HepG2 (cell line): ENCODE data around the gene RECQL. TPM values are rescaled to one million over a fixed set of nuclear protein-coding genes. Genes with fewer than 3 reads are reported as not detected.
A peak's percentile ranks its signal among the peaks of the same experiment; 100 is the strongest.

ENCODE experiments used
- ATAC-seq: fragments of 200-7000 bp; cut with Tn5 transposase; 3 replicates; pipeline ENCODE4 v1.9.1; 2020; ENCODE audit warnings: mild to moderate bottlenecking, moderate library complexity
- BruUV-seq: library from RNA; stranded (reverse); fragments of 400-500 nt; replicated peaks from 2 replicates; lab custom pipeline; 2021; lab: Mats Ljungman, UMichigan
- CTCF ChIA-PET: fragments of 300-600 bp; formaldehyde crosslinking; extraction: SDS; loops from one replicate; lab custom pipeline; 2021; ENCODE audit warnings: low total read pairs, inconsistent platforms, low intra/inter-chr PET ratio; lab: Yijun Ruan, JAX
- POLR2A ChIA-PET: fragments of 350-600 bp; sonication (Branson Sonifier 250); formaldehyde crosslinking; loops from one replicate; lab custom pipeline; 2020; ENCODE audit warnings: antibody characterized with exemption, inconsistent platforms; lab: Yijun Ruan, JAX
- DNase-seq: peaks from one replicate; pipeline ENCODE4 v3.0.0-alpha.2; 2015; ENCODE audit warnings: low spot score
- FAIRE-seq: peaks from 3 replicates; lab custom pipeline; 2011; peaks lifted over from hg19 to GRCh38; lab: Jason Lieb, UNC
- H2AFZ ChIP-seq: one replicate; pipeline ENCODE4 v1.6.1; 2011; ENCODE audit warnings: low read length, inconsistent platforms
- H3K27ac ChIP-seq: fragments of 300-600 bp; 3 replicates; pipeline ENCODE4 v1.8.0; 2011; ENCODE audit warnings: mixed run types, mild to moderate bottlenecking, mixed read lengths, low read length, inconsistent platforms; ENCODE audit not compliant: insufficient read depth; ENCODE audit errors: extremely low read length
- H3K27me3 ChIP-seq, 2 experiments: fragments of 200-600 bp in 1 of 2; 2 replicates in 1 of 2; 3 replicates in 1 of 2; pipeline versions ENCODE4 v1.6.0 to v1.8.0; 2011; ENCODE audit warnings: low read length in 2 of 2, mild to moderate bottlenecking in 2 of 2, moderate library complexity in 2 of 2, inconsistent platforms in 1 of 2; ENCODE audit not compliant: insufficient read depth in 2 of 2, control insufficient read depth in 1 of 2
- H3K36me3 ChIP-seq, 2 experiments: fragments of 200-600 bp in 1 of 2; replicated peaks in 1 of 2; 2 replicates in 1 of 2; 3 replicates in 1 of 2; pipeline versions ENCODE4 v1.5.1 to v1.8.0; 2011; ENCODE audit warnings: low read length in 2 of 2, inconsistent platforms in 1 of 2; ENCODE audit not compliant: insufficient read depth in 2 of 2, control insufficient read depth in 1 of 2
- H3K4me1 ChIP-seq: 2 replicates; pipeline ENCODE4 v1.5.1; 2012; ENCODE audit warnings: low read length, inconsistent platforms; ENCODE audit not compliant: insufficient read depth
- H3K4me2 ChIP-seq: 2 replicates; pipeline ENCODE4 v1.6.0; 2011; ENCODE audit warnings: low read depth, low read length, inconsistent platforms
- H3K4me3 ChIP-seq, 3 experiments: fragments of 200-600 bp in 1 of 3; sonication (generic), shearing (Covaris generic) in 1 of 3; replicated peaks in 1 of 3; 2 replicates each; pipeline ENCODE4 v1.5.1; 2011 to 2016; ENCODE audit warnings: low read length in 3 of 3, inconsistent platforms in 2 of 3, low read depth in 2 of 3, mild to moderate bottlenecking in 2 of 3, control low read depth in 1 of 3, mixed read lengths in 1 of 3; ENCODE audit not compliant: insufficient read depth in 1 of 3
- H3K79me2 ChIP-seq: one replicate; pipeline ENCODE4 v1.6.1; 2011; ENCODE audit warnings: low read length, inconsistent platforms; ENCODE audit not compliant: insufficient read depth
- H3K9ac ChIP-seq: 2 replicates; pipeline ENCODE4 v1.6.0; 2011; ENCODE audit warnings: mild to moderate bottlenecking, low read depth, low read length, inconsistent platforms; ENCODE audit not compliant: insufficient read depth
- H3K9me3 ChIP-seq: 2 replicates; pipeline ENCODE4 v1.5.1; 2012; ENCODE audit warnings: mild to moderate bottlenecking, low read length
- H4K20me1 ChIP-seq: 2 replicates; pipeline ENCODE4 v1.6.0; 2011; ENCODE audit warnings: inconsistent platforms, mild to moderate bottlenecking, low read length, moderate library complexity; ENCODE audit not compliant: insufficient read depth
- ARID4A ChIP-seq: sonication (generic); formaldehyde crosslinking; IDR thresholded peaks from 2 replicates; pipeline ENCODE4 v1.5.0; 2020; ENCODE audit warnings: mild to moderate bottlenecking, missing genetic modification reagents, borderline replicate concordance
- EHMT2 ChIP-seq: fragments of 200-600 bp; sonication (generic); IDR thresholded peaks from 2 replicates; pipeline ENCODE4 v1.7.0; 2017; ENCODE audit warnings: antibody characterized with exemption, low read depth, low read length, borderline replicate concordance
- HCFC1 ChIP-seq: fragments of 150-350 bp; IDR thresholded peaks from 2 replicates; pipeline ENCODE4 v1.6.1; 2014; ENCODE audit warnings: low read depth, low read length
- HNRNPUL1 ChIP-seq: fragments of 200-400 bp; formaldehyde crosslinking; IDR thresholded peaks from 2 replicates; pipeline ENCODE4 v1.6.1; 2017; ENCODE audit warnings: low read depth, mild to moderate bottlenecking, low read length, moderate library complexity
- MAF1 ChIP-seq: sonication (generic); formaldehyde crosslinking; IDR thresholded peaks from 2 replicates; pipeline ENCODE4 v1.5.0; 2020; ENCODE audit warnings: missing genetic modification reagents, borderline replicate concordance
- TFDP2 ChIP-seq: sonication (generic); formaldehyde crosslinking; IDR thresholded peaks from 2 replicates; pipeline ENCODE4 v1.4.0; 2020; ENCODE audit warnings: missing genetic modification reagents
- ZNF224 ChIP-seq: sonication (generic); formaldehyde crosslinking; IDR thresholded peaks from 2 replicates; pipeline ENCODE4 v1.5.0; 2020; ENCODE audit warnings: mild to moderate bottlenecking, missing genetic modification reagents
- ZNF615 ChIP-seq: sonication (generic); formaldehyde crosslinking; IDR thresholded peaks from 2 replicates; pipeline ENCODE4 v1.5.0; 2020; ENCODE audit warnings: mild to moderate bottlenecking, missing genetic modification reagents, borderline replicate concordance
- ZNF639 ChIP-seq: conservative IDR thresholded peaks from 2 replicates; pipeline ENCODE4 v1.6.1; 2018; ENCODE audit warnings: missing genetic modification reagents
- ZNF713 ChIP-seq: sonication (generic); formaldehyde crosslinking; IDR thresholded peaks from 2 replicates; pipeline ENCODE4 v1.4.0; 2020; ENCODE audit warnings: mild to moderate bottlenecking, missing genetic modification reagents
- WGBS: methylation state at CpG from one replicate; pipeline ENCODE4 v1.1.6; 2017; ENCODE audit warnings: low lambda C conversion rate; 5-methylcytosine and 5-hydroxymethylcytosine counted together
- in situ Hi-C: cut with HindIII; loops from 2 replicates; pipeline ENCODE4 v1.10.0; 2017; ENCODE audit warnings: low pct_unique_long_range_greater_than_20kb; ENCODE audit not compliant: extremely low pct_ligation_motif_present
- intact Hi-C: fragments of 100-400 bp; cut with micrococcal nuclease; formaldehyde crosslinking; loops from one replicate; pipeline ENCODE4 v1.10.0; 2022; ENCODE audit not compliant: unreplicated experiment
- polyA plus RNA-seq, 8 experiments: library from polyadenylated mRNA; depleted of rRNA in 3 of 8; stranded (reverse) in 7 of 8; unstranded in 1 of 8; fragments of >200 nt; fragmentation: Illumina TruSeq in 4 of 8; extraction: Trizol in 4 of 8; gene quantifications; 2 replicates each; pipeline versions ENCODE4 v1.2.1 to v1.2.3, GENCODE V29; 2011 to 2016; ENCODE audit warnings: low read depth in 4 of 8, missing spikeins in 1 of 8, mixed read lengths in 1 of 8; ENCODE audit not compliant: insufficient read depth in 1 of 8
- total RNA-seq, 5 experiments: library from RNA; depleted of rRNA; stranded (reverse); fragments of >200 nt; fragmentation: Illumina TruSeq; extraction: Trizol; gene quantifications; 2 replicates each; pipeline ENCODE4 v1.2.3, GENCODE V29; 2016; ENCODE audit warnings: low read depth in 1 of 5
- TF ChIP-seq, protein P1 (sequence below): sonication (generic); formaldehyde crosslinking; IDR thresholded peaks from 2 replicates; pipeline ENCODE4 v1.4.0; 2020; ENCODE audit warnings: mild to moderate bottlenecking, low read depth, missing genetic modification reagents
- TF ChIP-seq, protein P2 (sequence below): sonication (generic); formaldehyde crosslinking; IDR thresholded peaks from 2 replicates; pipeline ENCODE4 v1.4.0; 2020; ENCODE audit warnings: low read depth, mild to moderate bottlenecking, missing genetic modification reagents

The RECQL gene
- total and polyA plus RNA-seq, 2 of the 13 experiments (the other 11 are each of a cell fraction or from before 2014, with no cell fraction given), result 7.2 to 41.5 TPM

DNA sequence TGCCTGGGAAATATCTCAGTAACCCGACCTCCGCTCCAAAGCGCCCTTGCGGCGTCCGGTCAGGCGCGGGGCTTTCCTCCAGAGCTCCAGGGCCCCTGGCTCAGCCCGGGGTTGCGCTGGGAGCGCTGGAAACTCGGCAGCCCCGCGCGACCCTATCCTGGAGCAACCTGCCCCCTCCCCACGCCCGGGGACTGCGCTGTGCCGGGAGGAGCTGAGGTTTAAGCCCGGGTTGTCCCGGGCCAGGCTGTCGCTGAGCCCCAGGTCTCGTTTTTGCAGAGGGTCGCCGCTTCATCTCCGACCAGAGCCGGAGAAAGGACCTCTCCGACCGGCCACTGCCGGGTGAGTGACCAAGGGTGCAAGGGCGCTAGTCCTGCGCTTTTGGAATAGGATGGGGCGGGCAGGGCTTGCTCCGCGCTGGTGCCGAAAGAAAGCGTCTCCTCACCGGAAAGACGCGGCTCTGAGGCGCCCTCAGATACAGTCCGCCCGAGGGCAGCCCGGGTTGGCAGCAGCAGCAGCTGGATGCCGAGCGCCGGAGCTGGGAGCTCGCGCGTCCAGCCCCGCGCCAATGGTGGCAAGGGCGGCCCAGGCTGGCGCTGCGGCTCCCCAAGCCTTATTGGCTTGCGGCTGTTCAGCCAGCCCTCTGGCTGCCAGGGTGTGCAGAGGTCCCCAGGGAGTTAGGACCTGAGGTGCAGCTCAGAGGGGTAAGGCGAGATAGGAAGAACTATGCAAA is 26.2 kb upstream of the RECQL start:
- 0% methylated on average over 1 of the region's 57 CpGs for WGBS
- peak overlapping the region; percentile 56 for H2AFZ ChIP-seq
- no peaks in the 10 kb centered on the region for H3K9me3 ChIP-seq
- H3K4me2 ChIP-seq, result peak overlapping the region; percentile 84
- ATAC-seq (peak; percentile 94), FAIRE-seq (no peak), DNase-seq (no peak)
- ChIA-PET CTCF (no interaction called here), POLR2A (interaction anchor here (0.9 kb wide), 1 partner anchor 90 kb away, joined by 3 read pairs; the partner anchor contains the start of gene PYROXD1)
- no peaks in the 10 kb centered on the region for H3K36me3 ChIP-seq
- no peak overlapping the region for H3K9ac ChIP-seq
- H3K4me3 ChIP-seq, result peak overlapping the region; percentile 54 to 77 (median 63)
- BruUV-seq, result no TSS peak
- intact Hi-C loops, result no loop called here
- no peaks in the 10 kb centered on the region for H4K20me1 ChIP-seq
- H3K27me3 ChIP-seq, result peaks cover 0 to 23% of the 10 kb centered on the region in 2 experiments; a peak in 3 of 5 replicates
- peaks cover 11% of the 10 kb centered on the region for H3K4me1 ChIP-seq
- in situ Hi-C loops, result no loop called here
- H3K27ac ChIP-seq, result no peak overlapping the region
- no peaks in the 10 kb centered on the region for H3K79me2 ChIP-seq
- no peak for TF ChIP-seq ZNF639 (CRISPR knock-in tag)
- TF ChIP-seq MAF1 (CRISPR knock-in tag), result no peak
- TF ChIP-seq ARID4A (CRISPR knock-in tag), result no peak; the same call in 1 of the 2 replicates
- no peak for TF ChIP-seq TFDP2 (CRISPR knock-in tag)
- no peak for TF ChIP-seq ZNF713
- TF ChIP-seq, protein P1, sequence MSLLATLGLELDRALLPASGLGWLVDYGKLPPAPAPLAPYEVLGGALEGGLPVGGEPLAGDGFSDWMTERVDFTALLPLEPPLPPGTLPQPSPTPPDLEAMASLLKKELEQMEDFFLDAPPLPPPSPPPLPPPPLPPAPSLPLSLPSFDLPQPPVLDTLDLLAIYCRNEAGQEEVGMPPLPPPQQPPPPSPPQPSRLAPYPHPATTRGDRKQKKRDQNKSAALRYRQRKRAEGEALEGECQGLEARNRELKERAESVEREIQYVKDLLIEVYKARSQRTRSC (CRISPR knock-in tag), result no peak
- no peak for TF ChIP-seq HCFC1
- TF ChIP-seq HNRNPUL1, result no peak
- no peak for TF ChIP-seq EHMT2
- TF ChIP-seq, protein P2, sequence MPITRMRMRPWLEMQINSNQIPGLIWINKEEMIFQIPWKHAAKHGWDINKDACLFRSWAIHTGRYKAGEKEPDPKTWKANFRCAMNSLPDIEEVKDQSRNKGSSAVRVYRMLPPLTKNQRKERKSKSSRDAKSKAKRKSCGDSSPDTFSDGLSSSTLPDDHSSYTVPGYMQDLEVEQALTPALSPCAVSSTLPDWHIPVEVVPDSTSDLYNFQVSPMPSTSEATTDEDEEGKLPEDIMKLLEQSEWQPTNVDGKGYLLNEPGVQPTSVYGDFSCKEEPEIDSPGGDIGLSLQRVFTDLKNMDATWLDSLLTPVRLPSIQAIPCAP (CRISPR knock-in tag), result no peak
- TF ChIP-seq ZNF224 (CRISPR knock-in tag), result no peak
- TF ChIP-seq ZNF615 (CRISPR knock-in tag), result no peak
